Caco-2 (cell line): ENCODE results near the gene LRRC8C. TPM values are rescaled to one million over a fixed set of nuclear protein-coding genes. Genes with fewer than 3 reads are reported as not detected.
"Not testable (repeated sequence)": the region's sequence is repeated elsewhere in the genome, so short reads cannot be mapped to it uniquely, and the experiment has no call there.

Source experiments
- BruUV-seq: library from RNA; stranded (reverse); fragments of 400-500 nt; replicated peaks from 2 replicates; lab custom pipeline; 2021; lab: Mats Ljungman, UMichigan
- CTCF ChIA-PET: fragments of 300-600 bp; sonication (Branson Sonifier 250); formaldehyde crosslinking; loops from one replicate; lab custom pipeline; 2022; ENCODE audit warnings: antibody characterized with exemption; lab: Charles Lee
- POLR2A ChIA-PET: fragments of 300-600 bp; sonication (Branson Sonifier 250); formaldehyde crosslinking; loops from one replicate; lab custom pipeline; 2022; ENCODE audit warnings: antibody characterized with exemption; lab: Charles Lee
- DNase-seq, 2 experiments: peaks; one replicate each; pipeline versions ENCODE4 v3.0.0 to v3.0.0-alpha.2; 2020 to 2022
- H3K27me3 ChIP-seq: replicated peaks from 2 replicates; pipeline ENCODE4 v1.6.0; 2011; ENCODE audit warnings: low read length; ENCODE audit not compliant: control insufficient read depth, insufficient read depth
- H3K36me3 ChIP-seq: 2 replicates; pipeline ENCODE4 v1.5.1; 2011; ENCODE audit warnings: low read length; ENCODE audit not compliant: control insufficient read depth, insufficient read depth
- H3K4me1 ChIP-seq: fragments of 250-450 bp; sonication (Bioruptor Pico); 2 replicates; pipeline ENCODE4 v1.5.1; 2020; ENCODE audit warnings: mild to moderate bottlenecking
- H3K4me3 ChIP-seq: 2 replicates; pipeline ENCODE4 v1.5.1; 2011; ENCODE audit warnings: low read depth, mild to moderate bottlenecking, control low read depth, low read length
- H3K9me3 ChIP-seq: fragments of 250-450 bp; sonication (Bioruptor Pico); 2 replicates; pipeline ENCODE4 v1.5.1; 2020; ENCODE audit warnings: mild to moderate bottlenecking, moderate library complexity
- H3K27ac Mint-ChIP-seq: one replicate; pipeline ENCODE4 v1.8.0; 2022; ENCODE audit warnings: mixed read lengths; ENCODE audit not compliant: unreplicated experiment
- H3K27me3 Mint-ChIP-seq: one replicate; pipeline ENCODE4 v1.8.0; 2022; ENCODE audit warnings: mixed read lengths; ENCODE audit not compliant: insufficient read depth, unreplicated experiment
- H3K36me3 Mint-ChIP-seq: one replicate; pipeline ENCODE4 v1.8.0; 2022; ENCODE audit warnings: mild to moderate bottlenecking, mixed read lengths; ENCODE audit not compliant: insufficient read depth, unreplicated experiment
- H3K4me1 Mint-ChIP-seq: one replicate; pipeline ENCODE4 v1.8.0; 2022; ENCODE audit warnings: low read depth, mixed read lengths; ENCODE audit not compliant: unreplicated experiment
- H3K4me3 Mint-ChIP-seq: one replicate; pipeline ENCODE4 v1.8.0; 2022; ENCODE audit warnings: mild to moderate bottlenecking, moderate library complexity, mixed read lengths; ENCODE audit not compliant: unreplicated experiment
- H3K9me3 Mint-ChIP-seq: one replicate; pipeline ENCODE4 v1.8.0; 2022; ENCODE audit warnings: mixed read lengths; ENCODE audit not compliant: unreplicated experiment
- CTCF ChIP-seq, 2 experiments: fragments of 200-600 bp in 1 of 2; IDR thresholded peaks; 1 replicate in 1 of 2; 2 replicates in 1 of 2; pipeline versions ENCODE4 v1.5.1 to v1.8.0; 2011 to 2022; ENCODE audit warnings: antibody characterized with exemption in 1 of 2, control low read depth in 1 of 2, inconsistent platforms in 1 of 2, low read depth in 1 of 2, low read length in 1 of 2, mild to moderate bottlenecking in 1 of 2, moderate library complexity in 1 of 2; ENCODE audit not compliant: insufficient read depth in 1 of 2, severe bottlenecking in 1 of 2, unreplicated experiment in 1 of 2
- intact Hi-C: fragments of 100-400 bp; cut with micrococcal nuclease; formaldehyde crosslinking; loops from one replicate; pipeline ENCODE4 v1.10.0; 2022; ENCODE audit not compliant: unreplicated experiment
- total RNA-seq: library from RNA; stranded (reverse); gene quantifications from 2 replicates; pipeline ENCODE4 v1.2.3, GENCODE V29; 2022

Gene LRRC8C
- total RNA-seq, 1 experiment from 2014 or later = 0.11 TPM

GRCh38 chr1:89702520-89703045 lies 69.7 kb downstream of the LRRC8C start:
- DNase-seq = no peak
- CTCF ChIA-PET = no interaction called here
- POLR2A ChIA-PET = no interaction called here
- H3K4me1 ChIP-seq = no peaks in the 10 kb centered on the region
- H3K9me3 ChIP-seq = no peaks in the 10 kb centered on the region
- no peak overlapping the region for H3K27ac Mint-ChIP-seq
- H3K36me3 ChIP-seq = no peaks in the 10 kb centered on the region
- no peak overlapping the region for H3K4me3 Mint-ChIP-seq
- H3K4me1 Mint-ChIP-seq = no peaks in the 10 kb centered on the region
- no peak for TF ChIP-seq CTCF (IDR thresholded peaks at IDR 0.05; ENCODE audit: insufficient read depth in 1 of 2, low read depth in 1 of 2, low read length in 1 of 2, severe bottlenecking in 1 of 2, unreplicated experiment in 1 of 2)
- no peak overlapping the region for H3K4me3 ChIP-seq
- no TSS peak for BruUV-seq
- H3K36me3 Mint-ChIP-seq = no peaks in the 10 kb centered on the region
- H3K9me3 Mint-ChIP-seq = no peaks in the 10 kb centered on the region
- peaks cover 2% of the 10 kb centered on the region for H3K27me3 Mint-ChIP-seq
- no peaks in the 10 kb centered on the region for H3K27me3 ChIP-seq
- intact Hi-C loops = no loop called here

- H3K4me3 Mint-ChIP-seq = no peak overlapping the region
- Histone ChIP-seq H3K27me3 (no peaks in the 10 kb centered on the region), H3K9me3 (no peaks in the 10 kb centered on the region), H3K4me1 (no peaks in the 10 kb centered on the region), H3K4me3 (no peak overlapping the region), H3K36me3 (no peaks in the 10 kb centered on the region)
- no TSS peak for BruUV-seq
- intact Hi-C loops = no loop called here
- no peaks in the 10 kb centered on the region for H3K36me3 Mint-ChIP-seq
- no peaks in the 10 kb centered on the region for H3K9me3 Mint-ChIP-seq
- ChIA-PET POLR2A (no interaction called here), CTCF (no interaction called here)
- no peak for DNase-seq
- no peak for TF ChIP-seq CTCF (IDR thresholded peaks at IDR 0.05; ENCODE audit: insufficient read depth in 1 of 2, low read depth in 1 of 2, low read length in 1 of 2, severe bottlenecking in 1 of 2, unreplicated experiment in 1 of 2)
- no peaks in the 10 kb centered on the region for H3K4me1 Mint-ChIP-seq
- H3K27me3 Mint-ChIP-seq = peaks cover 7% of the 10 kb centered on the region
- no peak overlapping the region for H3K27ac Mint-ChIP-seq
Observed at GRCh38 chr1:89703469-89703868, 70.5 kb downstream of the LRRC8C start.

DNA sequence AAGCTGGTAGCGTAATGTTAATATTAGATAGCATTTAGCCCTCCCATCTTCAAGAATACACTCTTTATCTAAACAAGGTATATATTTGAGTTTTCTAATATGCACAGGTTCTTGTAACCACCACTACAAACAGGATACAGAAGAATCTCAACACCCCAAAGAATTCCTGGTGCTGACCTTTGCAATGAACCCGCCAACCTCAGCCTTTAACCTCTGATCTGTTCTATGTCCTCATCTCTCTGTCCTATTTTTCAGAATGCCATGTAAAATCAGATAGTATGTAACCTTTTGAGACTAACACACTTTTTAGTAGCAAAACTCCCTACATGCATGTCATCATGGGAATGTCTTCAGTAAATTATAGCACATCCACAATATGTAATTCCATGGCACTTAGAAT lies 71.1 kb downstream of the LRRC8C start:
- POLR2A ChIA-PET = no interaction called here
- BruUV-seq = no TSS peak

GRCh38 chr1:89704885-89705284 lies 72.0 kb downstream of the LRRC8C start:
- CTCF ChIA-PET, H3K9me3 ChIP-seq, BruUV-seq, H3K4me1 ChIP-seq, H3K9me3 Mint-ChIP-seq, intact Hi-C loops, POLR2A ChIA-PET, H3K36me3 Mint-ChIP-seq, H3K27me3 ChIP-seq, H3K4me3 Mint-ChIP-seq, DNase-seq, H3K4me1 Mint-ChIP-seq, H3K4me3 ChIP-seq, H3K36me3 ChIP-seq, H3K27ac Mint-ChIP-seq: not testable (repeated sequence)
- peaks cover 12% of the 10 kb centered on the region for H3K27me3 Mint-ChIP-seq

More for the DNA sequence above, 71.1 kb downstream of the LRRC8C start:
- H3K9me3 ChIP-seq = no peaks in the 10 kb centered on the region
- no peaks in the 10 kb centered on the region for H3K4me1 ChIP-seq
- Mint-ChIP-seq H3K4me1 (no peaks in the 10 kb centered on the region), H3K27me3 (peaks cover 12% of the 10 kb centered on the region), H3K36me3 (no peaks in the 10 kb centered on the region), H3K27ac (no peak overlapping the region), H3K9me3 (no peaks in the 10 kb centered on the region), H3K4me3 (no peak overlapping the region)
- CTCF ChIA-PET = no interaction called here
- intact Hi-C loops = no loop called here
- H3K4me3 ChIP-seq = no peak overlapping the region
- TF ChIP-seq CTCF (IDR thresholded peaks at IDR 0.05; ENCODE audit: insufficient read depth in 1 of 2, low read depth in 1 of 2, low read length in 1 of 2, severe bottlenecking in 1 of 2, unreplicated experiment in 1 of 2) = no peak
- DNase-seq = no peak
- H3K36me3 ChIP-seq = no peaks in the 10 kb centered on the region
- no peaks in the 10 kb centered on the region for H3K27me3 ChIP-seq
